Kidney (tissue), 14 donors: Measurements from ENCODE around the gene RBM17. TPM values are rescaled to one million over a fixed set of nuclear protein-coding genes. Genes with fewer than 3 reads are reported as not detected.

Source experiments
- DNase-seq, 5 donors: peaks; one replicate each; pipeline ENCODE4 v3.0.0-alpha.2; 2013 to 2020
- FAIRE-seq: peaks from 2 replicates; lab custom pipeline; 2012; peaks lifted over from hg19 to GRCh38; lab: Jason Lieb, UNC
- H3K27ac ChIP-seq, 2 donors: one replicate each; pipeline ENCODE4 v1.7.0; 2013; ENCODE audit warnings: low read depth in 2 of 2, low read length in 2 of 2, inconsistent platforms in 1 of 2
- H3K27me3 ChIP-seq: one replicate; pipeline ENCODE4 v1.7.1; 2013; ENCODE audit warnings: low read length, inconsistent platforms; ENCODE audit not compliant: control insufficient read depth, insufficient read depth
- H3K36me3 ChIP-seq, 3 donors: one replicate each; pipeline versions ENCODE4 v1.7.0 to v1.7.1; 2013; ENCODE audit warnings: low read length in 3 of 3, control low read depth in 1 of 3, inconsistent platforms in 1 of 3; ENCODE audit not compliant: insufficient read depth in 3 of 3, control insufficient read depth in 2 of 3
- H3K4me1 ChIP-seq, 3 donors: one replicate each; pipeline versions ENCODE4 v1.7.0 to v1.7.1; 2013; ENCODE audit warnings: low read length in 3 of 3, inconsistent platforms in 1 of 3, low read depth in 1 of 3; ENCODE audit not compliant: control insufficient read depth in 2 of 3, insufficient read depth in 2 of 3
- H3K4me3 ChIP-seq, 3 donors: one replicate each; pipeline versions ENCODE4 v1.7.0 to v1.8.1; 2013; ENCODE audit warnings: low read length in 3 of 3, control low read depth in 1 of 3, inconsistent platforms in 1 of 3
- H3K9ac ChIP-seq, 3 donors: one replicate each; pipeline versions ENCODE4 v1.7.0 to v1.7.1; 2013; ENCODE audit warnings: low read length in 3 of 3, control low read depth in 1 of 3, inconsistent platforms in 1 of 3
- H3K9me3 ChIP-seq, 3 donors: one replicate each; pipeline versions ENCODE4 v1.7.0 to v1.7.1; 2013; ENCODE audit warnings: low read length in 3 of 3, control low read depth in 1 of 3, inconsistent platforms in 1 of 3; ENCODE audit not compliant: control insufficient read depth in 2 of 3, insufficient read depth in 1 of 3
- intact Hi-C: fragments of 100-400 bp; cut with DNase I; formaldehyde crosslinking; loops from one replicate; pipeline ENCODE4 v1.11.1; 2022
- polyA plus RNA-seq: library from polyadenylated mRNA; stranded (reverse); fragments of 350-450 nt; fragmentation: Illumina TruSeq; extraction: RNeasy Lipid Tissue Mini Kit (QIAGEN cat#74804); gene quantifications from one replicate; pipeline ENCODE4 v1.2.3, GENCODE V29; 2014; ENCODE audit warnings: low read depth, low replicate concordance; ENCODE audit not compliant: insufficient read depth
- total RNA-seq: library from RNA; stranded (reverse); fragmentation: NEBNext Ultra II Directional; extraction: Animal tissue kit (Norgen Biotek cat#: 25700); gene quantifications from one replicate; pipeline ENCODE4 v1.2.1, GENCODE V29; 2021
- TF ChIP-seq, protein P1 (sequence below): IDR thresholded peaks from 3 replicates; pipeline ENCODE4 v1.5.1; 2012; ENCODE audit warnings: mild to moderate bottlenecking, moderate library complexity, borderline replicate concordance; ENCODE audit not compliant: insufficient read depth; ENCODE audit errors: extremely low read depth
- donor health status: control.
- donor health status: control.
- donor health status: control.
- donor health status: control.
- donor health status: control.
- donor health status: DM: yes; HTN: yes; CAD: no.
- donor health status: Normal renal cell carcinoma (clear cell type).

RBM17 gene
- total and polyA plus RNA-seq, 2 donors from 2014 or later, result 46.4 to 91.9 TPM

DNA sequence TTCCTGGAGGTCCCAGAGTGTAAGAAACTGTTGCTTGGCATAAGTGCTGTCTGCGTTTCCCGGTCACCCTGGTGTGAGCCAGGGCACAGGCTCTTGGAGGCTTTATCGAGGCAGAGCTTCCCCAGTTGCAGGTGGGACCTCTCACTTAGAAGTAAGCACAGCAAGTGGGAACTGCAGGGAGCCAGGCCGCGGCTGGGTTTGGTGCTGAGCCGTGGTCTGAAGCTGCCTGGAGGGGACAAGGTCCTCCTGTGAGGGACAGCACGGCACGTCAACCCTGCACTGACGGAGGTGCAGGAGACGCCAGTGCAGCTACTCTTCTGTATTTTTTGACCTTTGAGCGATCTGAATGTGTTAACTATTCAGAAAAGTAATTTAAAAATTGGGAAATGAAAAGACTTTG is 58.1 kb downstream of the RBM17 start:
- Histone ChIP-seq H3K4me1 (peaks cover 0 to 7% (median 0%) of the 10 kb centered on the region in 3 donors), H3K36me3 (no peaks in the 10 kb centered on the region), H3K9ac (no peak overlapping the region), H3K9me3 (no peaks in the 10 kb centered on the region), H3K27ac (no peak overlapping the region), H3K27me3 (no peaks in the 10 kb centered on the region), H3K4me3 (no peak overlapping the region)
- FAIRE-seq (no peak), DNase-seq (peak in 1 of 5 donors; percentile 70)
- intact Hi-C loops, result no loop called here
- TF ChIP-seq, protein P1, sequence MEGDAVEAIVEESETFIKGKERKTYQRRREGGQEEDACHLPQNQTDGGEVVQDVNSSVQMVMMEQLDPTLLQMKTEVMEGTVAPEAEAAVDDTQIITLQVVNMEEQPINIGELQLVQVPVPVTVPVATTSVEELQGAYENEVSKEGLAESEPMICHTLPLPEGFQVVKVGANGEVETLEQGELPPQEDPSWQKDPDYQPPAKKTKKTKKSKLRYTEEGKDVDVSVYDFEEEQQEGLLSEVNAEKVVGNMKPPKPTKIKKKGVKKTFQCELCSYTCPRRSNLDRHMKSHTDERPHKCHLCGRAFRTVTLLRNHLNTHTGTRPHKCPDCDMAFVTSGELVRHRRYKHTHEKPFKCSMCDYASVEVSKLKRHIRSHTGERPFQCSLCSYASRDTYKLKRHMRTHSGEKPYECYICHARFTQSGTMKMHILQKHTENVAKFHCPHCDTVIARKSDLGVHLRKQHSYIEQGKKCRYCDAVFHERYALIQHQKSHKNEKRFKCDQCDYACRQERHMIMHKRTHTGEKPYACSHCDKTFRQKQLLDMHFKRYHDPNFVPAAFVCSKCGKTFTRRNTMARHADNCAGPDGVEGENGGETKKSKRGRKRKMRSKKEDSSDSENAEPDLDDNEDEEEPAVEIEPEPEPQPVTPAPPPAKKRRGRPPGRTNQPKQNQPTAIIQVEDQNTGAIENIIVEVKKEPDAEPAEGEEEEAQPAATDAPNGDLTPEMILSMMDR, result no peak

DNA sequence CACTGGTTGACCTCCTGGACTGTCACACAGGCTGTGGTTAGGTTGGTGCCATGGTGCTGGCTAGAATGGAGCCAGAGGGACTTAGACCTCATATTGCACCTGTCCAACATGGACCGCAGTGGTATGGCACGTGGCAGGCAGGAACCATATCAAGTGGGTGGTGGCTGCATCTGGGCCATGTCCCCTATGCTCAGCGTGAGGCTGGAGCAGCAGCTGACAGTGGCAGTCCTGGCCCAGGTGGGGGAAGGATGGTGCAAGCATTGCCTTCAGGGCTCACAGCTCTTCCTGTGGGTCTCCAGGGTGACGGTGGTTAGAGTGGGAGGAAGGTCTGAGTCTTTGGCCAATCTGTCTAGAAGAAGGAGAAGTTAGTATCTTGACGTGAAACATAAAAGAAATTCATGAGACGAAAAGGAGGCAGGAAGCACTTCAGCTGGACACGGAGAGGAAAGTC is 59.4 kb downstream of the RBM17 start:
- DNase-seq (no peak), FAIRE-seq (no peak)
- intact Hi-C loops, result no loop called here
- Histone ChIP-seq H3K9ac (no peak overlapping the region), H3K9me3 (no peaks in the 10 kb centered on the region), H3K36me3 (no peaks in the 10 kb centered on the region), H3K4me1 (peaks cover 0 to 7% (median 0%) of the 10 kb centered on the region in 3 donors), H3K27me3 (no peaks in the 10 kb centered on the region), H3K4me3 (no peak overlapping the region), H3K27ac (no peak overlapping the region)
- TF ChIP-seq, protein P1, result no peak

DNA sequence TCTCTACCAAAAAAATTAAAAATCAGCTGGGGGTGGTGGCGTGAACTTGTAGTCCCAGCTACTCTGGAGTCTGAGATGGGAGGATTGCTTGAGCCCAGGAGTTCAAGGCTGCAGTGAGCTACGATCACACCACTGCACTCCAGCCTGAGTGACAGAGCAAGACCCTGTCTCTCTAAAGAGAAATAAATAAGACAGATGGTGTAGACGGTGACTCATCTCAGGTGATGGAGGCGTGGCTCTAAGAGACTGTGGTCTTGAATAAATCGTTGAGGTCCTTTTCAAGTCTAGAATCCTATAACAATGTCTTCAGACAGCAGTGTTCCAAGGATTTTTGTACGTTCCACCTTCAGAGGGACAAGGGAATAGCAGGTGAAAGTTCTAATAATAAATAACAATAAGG is 60.1 kb downstream of the RBM17 start:
- Histone ChIP-seq H3K27ac (no peak overlapping the region), H3K27me3 (no peaks in the 10 kb centered on the region), H3K4me3 (no peak overlapping the region), H3K9ac (no peak overlapping the region), H3K36me3 (no peaks in the 10 kb centered on the region), H3K9me3 (no peaks in the 10 kb centered on the region), H3K4me1 (peaks cover 0 to 7% (median 0%) of the 10 kb centered on the region in 3 donors)
- intact Hi-C loops, result no loop called here
- TF ChIP-seq, protein P1, result no peak
- no peak for DNase-seq
- no peak for FAIRE-seq
